Progenitor cell of endocrine pancreas (in vitro differentiated cells): Measurements from ENCODE around the gene MICU2. TPM values are rescaled to one million over a fixed set of nuclear protein-coding genes. Genes with fewer than 3 reads are reported as not detected.

Source experiments
- DNase-seq: peaks from one replicate; pipeline ENCODE4 v3.0.0; 2021; ENCODE audit warnings: low spot score; ENCODE audit not compliant: unreplicated experiment
- H3K27ac Mint-ChIP-seq: 2 replicates; pipeline ENCODE4 v1.8.0; 2021; ENCODE audit warnings: mild to moderate bottlenecking, moderate library complexity, mixed read lengths
- H3K27me3 Mint-ChIP-seq: 2 replicates; pipeline ENCODE4 v1.8.0; 2021; ENCODE audit warnings: mixed read lengths
- H3K36me3 Mint-ChIP-seq: 2 replicates; pipeline ENCODE4 v1.8.0; 2022; ENCODE audit warnings: mixed read lengths; ENCODE audit not compliant: insufficient read depth
- H3K4me1 Mint-ChIP-seq: 2 replicates; pipeline ENCODE4 v1.8.0; 2021; ENCODE audit warnings: low read depth, mixed read lengths
- H3K4me3 Mint-ChIP-seq: 2 replicates; pipeline ENCODE4 v1.8.0; 2021; ENCODE audit warnings: low read depth, mild to moderate bottlenecking, moderate library complexity, mixed read lengths
- H3K9me3 Mint-ChIP-seq: 2 replicates; pipeline ENCODE4 v1.8.0; 2021; ENCODE audit warnings: low read depth, mixed read lengths
- total RNA-seq: library from RNA; stranded (reverse); gene quantifications from 2 replicates; pipeline ENCODE4 v1.2.1, GENCODE V29; 2021
- TF ChIP-seq, protein P1 (sequence below): fragments of 200-600 bp; sonication (generic); IDR thresholded peaks from one replicate; pipeline ENCODE4 v1.5.0; 2021; ENCODE audit warnings: antibody characterized with exemption, mild to moderate bottlenecking; ENCODE audit not compliant: unreplicated experiment

The MICU2 gene
- total RNA-seq, 1 donor from 2014 or later: 45.3 TPM

DNA sequence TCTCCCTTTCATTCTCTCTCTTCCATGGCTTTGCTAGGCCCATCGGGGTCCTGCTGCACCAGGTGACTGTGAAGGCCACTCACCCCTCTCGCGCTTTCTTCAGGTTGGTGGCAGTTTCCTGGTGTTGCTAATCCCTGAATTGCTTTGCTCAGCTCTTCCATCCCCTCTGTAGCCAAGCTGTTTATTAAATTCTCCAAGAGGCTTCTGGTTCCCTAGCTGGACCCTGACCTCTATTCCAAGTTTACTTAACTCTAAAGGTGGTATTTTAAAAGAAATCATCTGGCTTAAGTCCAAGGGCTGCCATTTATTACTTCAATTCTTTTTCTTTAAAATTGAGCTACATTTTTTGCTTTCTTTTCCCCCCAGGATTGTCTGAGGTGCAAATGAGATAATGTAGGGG, 32.7 kb upstream of the MICU2 start:
- peaks cover 3% of the 10 kb centered on the region for H3K27me3 Mint-ChIP-seq
- no peak overlapping the region for H3K4me3 Mint-ChIP-seq
- peaks cover 3% of the 10 kb centered on the region for H3K4me1 Mint-ChIP-seq
- DNase-seq: no peak
- H3K9me3 Mint-ChIP-seq: peaks cover 7% of the 10 kb centered on the region
- no peaks in the 10 kb centered on the region for H3K36me3 Mint-ChIP-seq
- no peak overlapping the region for H3K27ac Mint-ChIP-seq
- TF ChIP-seq, protein P1, sequence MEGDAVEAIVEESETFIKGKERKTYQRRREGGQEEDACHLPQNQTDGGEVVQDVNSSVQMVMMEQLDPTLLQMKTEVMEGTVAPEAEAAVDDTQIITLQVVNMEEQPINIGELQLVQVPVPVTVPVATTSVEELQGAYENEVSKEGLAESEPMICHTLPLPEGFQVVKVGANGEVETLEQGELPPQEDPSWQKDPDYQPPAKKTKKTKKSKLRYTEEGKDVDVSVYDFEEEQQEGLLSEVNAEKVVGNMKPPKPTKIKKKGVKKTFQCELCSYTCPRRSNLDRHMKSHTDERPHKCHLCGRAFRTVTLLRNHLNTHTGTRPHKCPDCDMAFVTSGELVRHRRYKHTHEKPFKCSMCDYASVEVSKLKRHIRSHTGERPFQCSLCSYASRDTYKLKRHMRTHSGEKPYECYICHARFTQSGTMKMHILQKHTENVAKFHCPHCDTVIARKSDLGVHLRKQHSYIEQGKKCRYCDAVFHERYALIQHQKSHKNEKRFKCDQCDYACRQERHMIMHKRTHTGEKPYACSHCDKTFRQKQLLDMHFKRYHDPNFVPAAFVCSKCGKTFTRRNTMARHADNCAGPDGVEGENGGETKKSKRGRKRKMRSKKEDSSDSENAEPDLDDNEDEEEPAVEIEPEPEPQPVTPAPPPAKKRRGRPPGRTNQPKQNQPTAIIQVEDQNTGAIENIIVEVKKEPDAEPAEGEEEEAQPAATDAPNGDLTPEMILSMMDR: no peak

DNA sequence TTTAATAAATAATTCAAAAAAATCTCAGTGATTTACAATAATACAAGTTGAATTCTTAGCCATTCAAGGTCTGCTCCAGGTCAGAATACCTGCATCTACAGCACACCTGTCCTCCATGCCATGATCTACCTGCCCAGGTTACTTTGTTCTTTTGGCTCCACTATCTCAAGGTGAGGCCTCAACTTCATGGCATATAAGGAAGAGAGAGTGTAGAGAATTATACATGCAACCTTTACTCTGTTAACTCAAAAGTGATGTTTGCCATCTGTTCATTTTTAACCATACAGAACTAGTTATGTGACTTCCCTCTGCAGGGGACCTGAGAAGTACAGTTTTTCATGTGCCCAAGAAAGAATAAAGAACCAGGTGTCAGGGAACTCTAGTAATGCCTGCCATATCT, 28.2 kb upstream of the MICU2 start:
- Mint-ChIP-seq H3K36me3 (peaks cover 2% of the 10 kb centered on the region), H3K27ac (no peak overlapping the region), H3K4me1 (no peaks in the 10 kb centered on the region), H3K4me3 (no peak overlapping the region), H3K9me3 (peaks cover 15% of the 10 kb centered on the region), H3K27me3 (no peaks in the 10 kb centered on the region)
- TF ChIP-seq, protein P1: no peak
- DNase-seq: no peak

DNA sequence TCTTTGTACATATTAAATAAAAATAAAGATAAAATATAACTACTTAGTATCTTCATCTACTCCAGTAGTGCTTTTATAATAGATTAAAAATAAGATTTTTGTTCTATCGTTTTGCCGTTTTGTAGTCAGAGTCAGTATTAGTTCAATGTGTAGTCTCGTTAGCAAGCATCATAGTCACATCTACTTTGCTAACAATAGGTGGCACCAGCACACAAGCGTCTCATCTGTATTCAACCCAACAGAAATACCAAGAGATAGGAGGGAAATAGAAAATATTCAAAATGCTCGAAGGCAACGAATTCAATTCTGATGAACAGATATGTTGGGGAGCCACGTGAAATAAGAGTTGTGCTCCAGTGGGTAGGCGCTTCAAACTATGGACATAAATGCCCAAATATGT, 21.4 kb upstream of the MICU2 start:
- H3K4me1 Mint-ChIP-seq: no peaks in the 10 kb centered on the region
- TF ChIP-seq, protein P1: peak; percentile 54
- H3K4me3 Mint-ChIP-seq: no peak overlapping the region
- H3K9me3 Mint-ChIP-seq: no peaks in the 10 kb centered on the region
- peaks cover 2% of the 10 kb centered on the region for H3K36me3 Mint-ChIP-seq
- no peak for DNase-seq
- no peak overlapping the region for H3K27ac Mint-ChIP-seq
- H3K27me3 Mint-ChIP-seq: peaks cover 14% of the 10 kb centered on the region

DNA sequence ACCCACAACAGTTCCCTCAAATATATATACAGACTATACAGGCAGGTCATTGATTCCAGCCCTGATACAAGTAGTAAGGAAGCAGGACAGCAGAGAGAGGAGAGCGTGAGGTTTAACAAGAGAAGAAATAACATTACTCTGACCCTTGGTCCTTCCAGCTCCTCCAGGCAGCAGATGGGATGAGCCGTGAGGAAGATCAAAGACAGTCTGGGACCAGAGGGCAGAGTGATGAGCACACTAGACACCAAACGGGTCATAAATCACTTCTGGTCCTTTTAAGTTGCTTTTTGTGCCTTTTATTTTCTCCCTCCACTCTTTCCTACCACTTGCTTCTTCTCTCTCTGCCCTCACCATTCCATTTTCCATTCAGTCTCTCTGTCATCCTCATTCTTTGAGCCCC, 16.9 kb upstream of the MICU2 start:
- Mint-ChIP-seq H3K36me3 (no peaks in the 10 kb centered on the region), H3K4me1 (peaks cover 7% of the 10 kb centered on the region), H3K27me3 (peaks cover 16% of the 10 kb centered on the region), H3K4me3 (no peak overlapping the region), H3K9me3 (no peaks in the 10 kb centered on the region), H3K27ac (no peak overlapping the region)
- no peak for DNase-seq
- TF ChIP-seq, protein P1: no peak

DNA sequence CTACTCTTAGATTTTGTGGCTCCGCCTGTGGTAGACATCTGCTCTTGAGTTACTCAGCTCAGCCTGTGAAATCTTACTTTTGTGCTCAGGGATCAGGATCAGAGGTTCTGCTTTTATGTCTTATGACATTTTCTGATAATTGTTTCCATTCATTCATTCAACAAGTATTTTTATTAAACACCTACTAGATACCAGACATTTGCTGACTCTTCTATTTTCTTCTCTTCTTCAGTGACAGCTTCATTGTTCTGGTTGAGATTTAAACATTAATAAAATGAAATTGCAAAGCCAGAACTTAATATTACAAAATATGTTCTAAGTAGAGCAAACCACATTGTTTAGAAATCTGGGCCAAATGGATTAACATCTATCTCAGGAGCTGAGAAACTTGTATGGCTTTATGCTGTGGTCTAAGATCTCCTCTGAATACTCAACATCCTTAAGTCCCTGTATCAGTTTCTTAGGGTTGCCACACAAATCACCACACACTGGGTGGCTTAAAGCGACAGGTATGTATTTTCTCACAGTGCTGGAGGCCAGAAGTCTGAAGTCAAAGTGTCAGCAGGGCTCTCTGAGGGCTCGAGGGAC, 15.8 kb upstream of the MICU2 start:
- Mint-ChIP-seq H3K4me1 (peaks cover 7% of the 10 kb centered on the region), H3K27ac (no peak overlapping the region)

More for the DNA sequence above, 15.8 kb upstream of the MICU2 start:
- H3K27me3 Mint-ChIP-seq: peaks cover 16% of the 10 kb centered on the region
- TF ChIP-seq, protein P1: no peak
- H3K36me3 Mint-ChIP-seq: no peaks in the 10 kb centered on the region
- DNase-seq: no peak
- no peak overlapping the region for H3K4me3 Mint-ChIP-seq
- no peaks in the 10 kb centered on the region for H3K9me3 Mint-ChIP-seq
